OCI-LY1 (cell line): ENCODE measurements around the gene BMAL2.

Experiments
- H2AFZ ChIP-seq: fragments of 200-600 bp; sonication (generic), shearing (Covaris generic); 2 replicates; pipeline ENCODE4 v1.6.0; 2014; ENCODE audit warnings: antibody characterized with exemption, mild to moderate bottlenecking, low read length
- H3F3A ChIP-seq: fragments of 200-600 bp; sonication (generic), shearing (Covaris generic); 2 replicates; pipeline ENCODE4 v1.6.0; 2014; ENCODE audit warnings: mild to moderate bottlenecking, antibody characterized with exemption, low read length, moderate library complexity; ENCODE audit not compliant: insufficient read depth
- H3K27ac ChIP-seq: fragments of 200-600 bp; sonication (generic); 2 replicates; pipeline ENCODE4 v1.5.1; 2014; ENCODE audit warnings: low read length, mixed run types, mild to moderate bottlenecking, low read depth; ENCODE audit not compliant: poor library complexity, severe bottlenecking
- H3K27me3 ChIP-seq: fragments of 200-600 bp; sonication (generic); 2 replicates; pipeline ENCODE4 v1.6.0; 2014; ENCODE audit warnings: antibody characterized with exemption, mild to moderate bottlenecking, low read length, moderate library complexity; ENCODE audit not compliant: insufficient read depth
- H3K36me3 ChIP-seq: fragments of 200-600 bp; sonication (generic); 2 replicates; pipeline ENCODE4 v1.6.1; 2014; ENCODE audit warnings: mild to moderate bottlenecking, antibody characterized with exemption, low read length, moderate library complexity, mixed read lengths; ENCODE audit not compliant: insufficient read depth
- H3K4me1 ChIP-seq: fragments of 200-600 bp; sonication (generic); 2 replicates; pipeline ENCODE4 v1.5.1; 2014; ENCODE audit warnings: mild to moderate bottlenecking, low read length, moderate library complexity; ENCODE audit not compliant: insufficient read depth, severe bottlenecking
- H3K4me2 ChIP-seq: fragments of 200-600 bp; sonication (generic), shearing (Covaris generic); 2 replicates; pipeline ENCODE4 v1.6.1; 2014; ENCODE audit warnings: low read length
- H3K4me3 ChIP-seq: fragments of 200-600 bp; sonication (generic); 2 replicates; pipeline ENCODE4 v1.5.1; 2014; ENCODE audit warnings: low read length, low read depth, mild to moderate bottlenecking, mixed read lengths; ENCODE audit not compliant: poor library complexity, severe bottlenecking
- H3K79me2 ChIP-seq: fragments of 200-600 bp; shearing (Covaris generic); 2 replicates; pipeline ENCODE4 v1.6.1; 2016; ENCODE audit warnings: mixed run types, low read length, mixed read lengths; ENCODE audit not compliant: insufficient read depth
- H3K9ac ChIP-seq: fragments of 200-600 bp; sonication (generic), shearing (Covaris generic); 2 replicates; pipeline ENCODE4 v1.6.1; 2014; ENCODE audit warnings: mild to moderate bottlenecking, low read length, mixed read lengths
- H3K9me2 ChIP-seq: fragments of 200-600 bp; sonication (generic), shearing (Covaris generic); 2 replicates; pipeline ENCODE4 v1.6.1; 2014; ENCODE audit warnings: low read depth, mild to moderate bottlenecking, low read length, mixed read lengths
- H3K9me3 ChIP-seq: fragments of 200-600 bp; shearing (Covaris generic); 2 replicates; pipeline ENCODE4 v1.6.1; 2014; ENCODE audit warnings: low read length, mixed read lengths
- H4K20me1 ChIP-seq: fragments of 200-600 bp; sonication (generic), shearing (Covaris generic); 2 replicates; pipeline ENCODE4 v1.6.0; 2016; ENCODE audit warnings: mild to moderate bottlenecking, low read length; ENCODE audit not compliant: insufficient read depth
- CTCF ChIP-seq: fragments of 200-600 bp; sonication (generic), shearing (Covaris generic); IDR thresholded peaks from 2 replicates; pipeline ENCODE4 v1.5.1; 2017; ENCODE audit warnings: mild to moderate bottlenecking, antibody characterized with exemption, low read length, moderate library complexity, mixed read lengths
- EZH2 ChIP-seq: fragments of 200-600 bp; sonication (generic), shearing (Covaris generic); IDR thresholded peaks from 2 replicates; pipeline ENCODE4 v1.8.0; 2017; ENCODE audit warnings: borderline replicate concordance, mixed run types, mild to moderate bottlenecking, antibody characterized with exemption, low read length, moderate library complexity, mixed read lengths

Gene BMAL2

GRCh38 chr12:27382171-27382795 is 49.6 kb downstream of the BMAL2 start:
- H4K20me1 ChIP-seq: no peaks in the 10 kb centered on the region
- H3F3A ChIP-seq: no peaks in the 10 kb centered on the region
- H3K4me2 ChIP-seq: no peak overlapping the region
- no peaks in the 10 kb centered on the region for H3K4me1 ChIP-seq
- no peak overlapping the region for H3K27ac ChIP-seq
- no peaks in the 10 kb centered on the region for H3K9me3 ChIP-seq
- no peaks in the 10 kb centered on the region for H3K36me3 ChIP-seq
- no peak overlapping the region for H3K4me3 ChIP-seq
- H3K79me2 ChIP-seq: no peaks in the 10 kb centered on the region
- no peak overlapping the region for H2AFZ ChIP-seq
- no peaks in the 10 kb centered on the region for H3K9me2 ChIP-seq
- no peak overlapping the region for H3K9ac ChIP-seq
- no peaks in the 10 kb centered on the region for H3K27me3 ChIP-seq
- no peak for TF ChIP-seq CTCF
- TF ChIP-seq EZH2: no peak
